ENCODE data around the gene CKS2.

- no peak for TF ChIP-seq CTCF (IDR thresholded peaks at IDR 0.05; ENCODE audit: low read depth, low read length)
- no peak for TF ChIP-seq POLR2A (IDR thresholded peaks at IDR 0.05; ENCODE audit: extremely low read depth, insufficient read length)
- TF ChIP-seq MYC (IDR thresholded peaks at IDR 0.05; ENCODE audit: low read depth, low read length) = no peak
Observed at GRCh38 chr9:89365532-89365912, 54.5 kb downstream of the CKS2 start.
